ENCODE results near the gene WIPF2.

WIPF2 gene

GRCh38 chr17:40180694-40181093 is 38.4 kb upstream of the WIPF2 start:
- no peak overlapping the region for H3K4me3 ChIP-seq (ENCODE audit: low read depth, low read length)
- no peak for TF ChIP-seq CTCF (conservative IDR thresholded peaks at IDR 0.05; ENCODE audit: low read depth, low read length)
- DNase-seq (ENCODE audit: low read depth) = no peak

GRCh38 chr17:40181205-40181604 is 37.9 kb upstream of the WIPF2 start:
- no peak for DNase-seq (ENCODE audit: low read depth)
- H3K4me3 ChIP-seq (ENCODE audit: low read depth, low read length) = no peak overlapping the region
- TF ChIP-seq CTCF (conservative IDR thresholded peaks at IDR 0.05; ENCODE audit: low read depth, low read length) = no peak

- no peak for DNase-seq (ENCODE audit: low read depth)
- TF ChIP-seq CTCF (conservative IDR thresholded peaks at IDR 0.05; ENCODE audit: low read depth, low read length) = no peak
- no peak overlapping the region for H3K4me3 ChIP-seq (ENCODE audit: low read depth, low read length)
These were observed 36.5 kb upstream of the WIPF2 start for GRCh38 chr17:40182606-40183005.

GRCh38 chr17:40187238-40187637 is 31.9 kb upstream of the WIPF2 start:
- DNase-seq (ENCODE audit: low read depth) = no peak
- no peak for TF ChIP-seq CTCF (conservative IDR thresholded peaks at IDR 0.05; ENCODE audit: low read depth, low read length)
- no peak overlapping the region for H3K4me3 ChIP-seq (ENCODE audit: low read depth, low read length)

- DNase-seq (ENCODE audit: low read depth) = no peak
- TF ChIP-seq CTCF (conservative IDR thresholded peaks at IDR 0.05; ENCODE audit: low read depth, low read length) = no peak
- no peak overlapping the region for H3K4me3 ChIP-seq (ENCODE audit: low read depth, low read length)
These were observed 30.4 kb upstream of the WIPF2 start for GRCh38 chr17:40188694-40189093.

- no peak for DNase-seq (ENCODE audit: low read depth)
- no peak overlapping the region for H3K4me3 ChIP-seq (ENCODE audit: low read depth, low read length)
- peak; percentile 51 for TF ChIP-seq CTCF (conservative IDR thresholded peaks at IDR 0.05; ENCODE audit: low read depth, low read length)
These were observed 28.7 kb upstream of the WIPF2 start for GRCh38 chr17:40190197-40191021.
